ENCODE results near the gene INHBC. TPM values are rescaled to one million over a fixed set of nuclear protein-coding genes. Genes with fewer than 3 reads are reported as not detected.

The INHBC gene
- total and polyA plus RNA-seq, 2 donors from 2014 or later = not detected

- intact Hi-C loops (cut with DNase I) = no loop called here
- peak overlapping the region; percentile 89 to 96 (median 90) for H3K9ac ChIP-seq (ENCODE audit: low read length in 3 of 3)
- H3K9me3 ChIP-seq (ENCODE audit: control insufficient read depth in 2 of 3, insufficient read depth in 1 of 3, low read length in 3 of 3) = no peaks in the 10 kb centered on the region
- peak overlapping the region; percentile 90 to 99 (median 99) for H3K4me3 ChIP-seq (ENCODE audit: low read length in 3 of 3)
- peaks cover 0 to 10% (median 0%) of the 10 kb centered on the region in 3 donors for H3K4me1 ChIP-seq (ENCODE audit: control insufficient read depth in 2 of 3, insufficient read depth in 2 of 3, low read depth in 1 of 3, low read length in 3 of 3)
- no peaks in the 10 kb centered on the region for H3K27me3 ChIP-seq (ENCODE audit: control insufficient read depth, insufficient read depth, low read length)
- no peak for TF ChIP-seq CTCF (IDR thresholded peaks at IDR 0.05; ENCODE audit: borderline replicate concordance, extremely low read depth, insufficient read depth)
- peak overlapping the region in 1 of 2 donors; percentile 77 for H3K27ac ChIP-seq (ENCODE audit: low read depth in 2 of 2, low read length in 2 of 2)
- H3K36me3 ChIP-seq (ENCODE audit: control insufficient read depth in 2 of 3, insufficient read depth in 3 of 3, low read length in 3 of 3) = peaks cover 8 to 27% (median 8%) of the 10 kb centered on the region in 3 donors
- DNase-seq = no peak
- no peak for FAIRE-seq
Observed at GRCh38 chr12:57488402-57489156, 54.0 kb downstream of the INHBC start.

DNA sequence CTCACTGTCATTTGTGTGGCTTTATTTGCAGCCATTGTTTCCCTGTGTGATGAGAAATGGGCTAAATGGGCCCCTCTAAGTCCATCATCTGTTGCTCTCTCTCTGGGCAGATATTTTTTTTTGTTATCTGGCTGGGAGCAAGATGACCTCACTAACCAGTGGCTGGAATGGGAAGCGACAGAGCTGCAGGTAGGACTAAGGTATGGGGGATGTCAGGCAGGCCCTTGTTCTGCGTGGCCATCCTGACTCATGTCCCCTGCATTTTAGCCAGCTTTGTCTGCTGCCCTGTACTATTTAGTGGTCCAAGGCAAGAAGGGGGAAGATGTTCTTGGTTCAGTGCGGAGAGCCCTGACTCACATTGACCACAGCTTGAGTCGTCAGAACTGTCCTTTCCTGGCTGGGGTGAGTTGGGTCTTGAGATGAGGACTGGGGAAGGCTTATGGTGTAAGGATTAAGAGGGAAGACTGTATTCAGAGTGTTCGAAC, 54.6 kb downstream of the INHBC start:
- Histone ChIP-seq H3K27me3 (ENCODE audit: control insufficient read depth, insufficient read depth, low read length) (no peaks in the 10 kb centered on the region), H3K9me3 (ENCODE audit: control insufficient read depth in 2 of 3, insufficient read depth in 1 of 3, low read length in 3 of 3) (no peaks in the 10 kb centered on the region), H3K27ac (ENCODE audit: low read depth in 2 of 2, low read length in 2 of 2) (no peak overlapping the region), H3K4me3 (ENCODE audit: low read length in 3 of 3) (peak overlapping the region in 2 of 3 donors; percentile 90 to 99), H3K4me1 (ENCODE audit: control insufficient read depth in 2 of 3, insufficient read depth in 2 of 3, low read depth in 1 of 3, low read length in 3 of 3) (peaks cover 0 to 10% (median 0%) of the 10 kb centered on the region in 3 donors), H3K36me3 (ENCODE audit: control insufficient read depth in 2 of 3, insufficient read depth in 3 of 3, low read length in 3 of 3) (peaks cover 8 to 27% (median 8%) of the 10 kb centered on the region in 3 donors), H3K9ac (ENCODE audit: low read length in 3 of 3) (peak overlapping the region in 2 of 3 donors; percentile 13 to 90)
- DNase-seq (no peak), FAIRE-seq (no peak)
- intact Hi-C loops (cut with DNase I) = no loop called here
- TF ChIP-seq CTCF (IDR thresholded peaks at IDR 0.05; ENCODE audit: borderline replicate concordance, extremely low read depth, insufficient read depth) = no peak

- Histone ChIP-seq H3K4me1 (ENCODE audit: control insufficient read depth in 2 of 3, insufficient read depth in 2 of 3, low read depth in 1 of 3, low read length in 3 of 3) (peaks cover 0 to 10% (median 0%) of the 10 kb centered on the region in 3 donors), H3K9ac (ENCODE audit: low read length in 3 of 3) (no peak overlapping the region), H3K27ac (ENCODE audit: low read depth in 2 of 2, low read length in 2 of 2) (no peak overlapping the region), H3K27me3 (ENCODE audit: control insufficient read depth, insufficient read depth, low read length) (no peaks in the 10 kb centered on the region), H3K4me3 (ENCODE audit: low read length in 3 of 3) (no peak overlapping the region), H3K36me3 (ENCODE audit: control insufficient read depth in 2 of 3, insufficient read depth in 3 of 3, low read length in 3 of 3) (peaks cover 8 to 27% (median 8%) of the 10 kb centered on the region in 3 donors), H3K9me3 (ENCODE audit: control insufficient read depth in 2 of 3, insufficient read depth in 1 of 3, low read length in 3 of 3) (no peaks in the 10 kb centered on the region)
- DNase-seq (no peak), FAIRE-seq (no peak)
- no peak for TF ChIP-seq CTCF (IDR thresholded peaks at IDR 0.05; ENCODE audit: borderline replicate concordance, extremely low read depth, insufficient read depth)
- intact Hi-C loops (cut with DNase I) = no loop called here
Observed at GRCh38 chr12:57490126-57490525, 55.5 kb downstream of the INHBC start.
